AG04450 (cell line): ENCODE results near the gene CARNS1. TPM values are rescaled to one million over a fixed set of nuclear protein-coding genes. Genes with fewer than 3 reads are reported as not detected.

Source experiments
- CTCF ChIA-PET: fragments of 300-600, 350-600 bp; formaldehyde crosslinking; extraction: SDS; loops from one replicate; lab custom pipeline; 2022; ENCODE audit warnings: antibody characterized with exemption, inconsistent platforms; lab: Charles Lee
- POLR2A ChIA-PET: fragments of 350-600 bp; formaldehyde crosslinking; extraction: SDS; loops from one replicate; lab custom pipeline; 2021; ENCODE audit warnings: antibody characterized with exemption, inconsistent platforms; lab: Yijun Ruan, JAX
- DNase-seq: peaks from one replicate; pipeline ENCODE4 v3.0.0-alpha.2; 2011; ENCODE audit warnings: low read depth, low spot score
- H3K27ac ChIP-seq: one replicate; pipeline ENCODE4 v1.5.1; 2012; ENCODE audit warnings: low read depth, low read length, control low read depth
- H3K27me3 ChIP-seq: one replicate; pipeline ENCODE4 v1.6.0; 2012; ENCODE audit warnings: low read length; ENCODE audit not compliant: control insufficient read depth, insufficient read depth
- H3K4me3 ChIP-seq: 2 replicates; pipeline ENCODE4 v1.5.1; 2011; ENCODE audit warnings: mild to moderate bottlenecking, low read depth, low read length, control low read depth
- H3K9me3 ChIP-seq: 2 replicates; pipeline ENCODE4 v1.5.1; 2012; ENCODE audit warnings: low read length; ENCODE audit not compliant: control insufficient read depth, insufficient read depth
- CTCF ChIP-seq: IDR thresholded peaks from 2 replicates; pipeline ENCODE4 v1.5.1; 2011; ENCODE audit warnings: low read depth, low read length, control low read depth, inconsistent platforms
- polyA plus RNA-seq: library from polyadenylated mRNA; depleted of rRNA; stranded (reverse); fragments of >200 nt; gene quantifications from 2 replicates; pipeline ENCODE4 v1.2.3, GENCODE V29; 2011

CARNS1 gene
- polyA plus RNA-seq, 1 experiment = 0.09 TPM

DNA sequence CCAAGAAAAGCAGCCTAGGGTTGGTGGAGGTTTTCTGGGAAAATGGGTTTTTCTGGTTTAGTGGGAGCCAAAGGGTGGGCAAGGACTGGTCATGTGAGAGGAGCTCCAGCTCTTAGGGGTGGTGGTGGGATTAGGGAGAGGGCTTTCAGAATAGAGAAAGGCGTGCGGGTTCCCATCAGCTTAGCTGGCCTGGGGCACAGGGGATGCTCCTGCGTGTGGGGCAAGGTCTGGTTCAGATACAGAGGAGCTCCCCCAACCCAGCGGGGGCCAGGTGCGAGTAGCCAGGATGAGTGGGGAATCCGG, 52.9 kb downstream of the CARNS1 start:
- Histone ChIP-seq H3K9me3 (peaks cover 10% of the 10 kb centered on the region; the same call in 1 of the 2 replicates), H3K27me3 (peaks cover 2% of the 10 kb centered on the region), H3K27ac (no peak overlapping the region), H3K4me3 (peak overlapping the region; percentile 70)
- no peak for TF ChIP-seq CTCF
- POLR2A ChIA-PET = interaction anchor here (0.7 to 2.5 kb wide), 2 partner anchors 14 to 67 kb away, joined by 3 to 11 read pairs; partner anchors contain the start of genes AIP and PPP1CA
- CTCF ChIA-PET = interaction anchor here (2.8 kb wide), 1 partner anchor 67 kb away, joined by 15 read pairs; the partner anchor contains the start of gene PPP1CA
- no peak for DNase-seq

- H3K27ac ChIP-seq = peak within 1 kb of the TSS; percentile 65
- ChIA-PET CTCF (interaction anchor here (2.8 kb wide), 1 partner anchor 67 kb away, joined by 15 read pairs; the partner anchor contains the start of gene PPP1CA), POLR2A (interaction anchor here (0.7 to 2.5 kb wide), 3 partner anchors 14 to 67 kb away, joined by 3 to 11 read pairs (median 4); partner anchors contain the start of genes AIP, CORO1B and PPP1CA)
- peaks cover 8% of the 10 kb centered on the region; the same call in 1 of the 2 replicates for H3K9me3 ChIP-seq
- peak; percentile 37 for TF ChIP-seq CTCF
- DNase-seq = peak; percentile 69
- H3K4me3 ChIP-seq = peak within 1 kb of the TSS; percentile 71
- peaks cover 4% of the 10 kb centered on the region for H3K27me3 ChIP-seq
Measured at GRCh38 chr11:67468759-67469507, 53.5 kb downstream of the CARNS1 start, which contains the start of gene TMEM134. Gene TMEM134 (minus strand): TSS chr11:67469251. CDS start chr11:67469192, 59 bp downstream.

DNA sequence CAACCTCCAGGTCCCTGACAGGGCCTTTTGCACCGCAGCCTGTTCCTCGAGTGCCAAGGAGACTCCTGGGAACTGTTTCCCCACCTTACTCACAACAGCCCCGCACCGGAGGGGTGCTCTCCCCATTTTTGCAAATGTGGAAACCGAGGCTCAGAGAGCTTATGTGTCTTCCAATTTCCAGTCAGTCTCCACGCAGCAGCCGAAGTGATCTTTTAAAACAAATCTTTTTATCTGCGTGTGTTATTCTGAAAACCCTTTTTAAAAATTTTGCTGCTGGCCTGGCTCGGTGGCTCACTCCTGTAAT, 54.0 kb downstream of the CARNS1 start:
- peaks cover 4% of the 10 kb centered on the region for H3K27me3 ChIP-seq
- DNase-seq = no peak
- H3K27ac ChIP-seq = peak overlapping the region; percentile 65
- peaks cover 3% of the 10 kb centered on the region; the same call in 1 of the 2 replicates for H3K9me3 ChIP-seq
- POLR2A ChIA-PET = interaction anchor here (0.7 to 2.5 kb wide), 2 partner anchors 26 to 68 kb away, joined by 4 to 11 read pairs; partner anchors contain the start of genes CORO1B and PPP1CA
- peak overlapping the region; percentile 71 for H3K4me3 ChIP-seq
- CTCF ChIA-PET = interaction anchor here (2.8 kb wide), 1 partner anchor 68 kb away, joined by 15 read pairs; the partner anchor contains the start of gene PPP1CA
- no peak for TF ChIP-seq CTCF

GRCh38 chr11:67470337-67471002, 55.0 kb downstream of the CARNS1 start:
- no peak for TF ChIP-seq CTCF
- H3K4me3 ChIP-seq = no peak overlapping the region
- ChIA-PET POLR2A (no interaction called here), CTCF (interaction anchor here (0.6 kb wide), 1 partner anchor 26 kb away, joined by 10 read pairs; no protein-coding TSS in a partner anchor)
- H3K27ac ChIP-seq = no peak overlapping the region
- no peak for DNase-seq
- peaks cover 2% of the 10 kb centered on the region; the same call in 1 of the 2 replicates for H3K9me3 ChIP-seq
- H3K27me3 ChIP-seq = peaks cover 4% of the 10 kb centered on the region
